NCI-H2081 treated with DMSO at 0.1 percent for 48 hours (cell line): ENCODE results near the gene DHRSX.
"Not testable (repeated sequence)": the region's sequence is repeated elsewhere in the genome, so short reads cannot be mapped to it uniquely, and the experiment has no call there.

Source experiments
- DNase-seq: peaks from one replicate; lab custom pipeline; 2025; lab: John Stamatoyannopoulos, UW

Gene DHRSX

DNA sequence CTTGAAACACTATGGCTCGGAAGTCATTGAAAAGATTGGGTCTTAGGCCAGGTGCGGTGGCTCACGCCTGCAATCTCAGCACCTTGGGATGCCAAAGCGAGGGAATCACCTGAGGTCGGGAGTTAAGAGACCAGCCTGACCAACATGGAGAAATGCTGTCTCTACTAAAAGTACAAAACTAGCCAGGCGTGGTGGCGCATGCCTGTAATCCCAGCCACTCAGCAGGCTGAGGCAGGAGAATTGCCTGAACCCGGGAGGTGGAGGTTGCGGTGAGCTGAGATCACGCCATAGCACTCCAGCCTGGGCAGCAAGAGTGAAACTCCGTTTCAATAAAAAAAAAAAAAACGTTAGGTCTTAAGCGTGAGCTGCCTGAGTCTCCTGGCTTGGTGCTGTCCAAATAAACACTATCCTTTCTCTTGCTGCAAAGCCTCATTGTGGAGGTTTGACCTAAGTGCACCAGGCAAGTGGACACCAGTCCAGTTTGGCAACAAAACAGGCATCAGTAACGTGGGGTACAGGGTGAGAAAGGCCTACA is 185.9 kb downstream of the DHRSX start:
- DNase-seq = no peak

DNA sequence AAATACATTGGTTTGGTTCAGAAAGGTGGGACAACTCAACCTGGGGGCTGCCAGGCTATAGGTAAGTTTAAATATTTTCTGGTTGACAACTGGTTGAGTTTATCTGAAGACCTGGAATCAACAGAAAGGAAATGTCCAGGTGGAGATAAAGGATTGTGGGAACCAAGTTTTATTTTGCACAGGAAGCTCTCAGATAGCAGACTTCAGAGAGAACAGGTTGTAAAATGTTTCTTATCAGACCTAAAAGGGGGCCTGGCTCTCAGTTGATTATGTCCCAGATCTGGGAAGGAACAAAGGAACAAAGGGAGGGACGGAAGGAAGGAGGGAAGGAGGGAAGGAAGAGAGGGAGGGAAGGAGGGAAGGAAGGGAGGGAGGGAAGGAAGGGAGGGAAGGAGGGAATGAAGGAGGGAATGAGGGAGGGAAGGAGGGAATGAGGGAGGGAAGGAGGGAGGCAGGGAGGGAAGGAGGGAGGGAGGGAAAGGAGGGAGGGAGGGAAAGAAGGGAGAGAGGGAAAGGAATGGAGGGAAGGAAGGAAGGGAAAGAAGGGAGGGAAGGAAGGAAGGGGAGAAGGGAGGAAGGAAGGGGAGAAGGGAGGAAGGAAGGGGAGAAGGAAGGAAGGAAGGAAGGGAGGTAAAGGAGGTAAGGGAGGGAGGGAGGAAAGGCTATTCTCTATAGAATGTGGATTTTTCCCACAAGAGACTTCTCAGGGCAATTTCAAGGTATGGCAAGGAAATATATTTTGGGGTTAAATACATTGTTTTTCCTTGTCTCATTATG is 186.7 kb downstream of the DHRSX start:
- DNase-seq = no peak

DNA sequence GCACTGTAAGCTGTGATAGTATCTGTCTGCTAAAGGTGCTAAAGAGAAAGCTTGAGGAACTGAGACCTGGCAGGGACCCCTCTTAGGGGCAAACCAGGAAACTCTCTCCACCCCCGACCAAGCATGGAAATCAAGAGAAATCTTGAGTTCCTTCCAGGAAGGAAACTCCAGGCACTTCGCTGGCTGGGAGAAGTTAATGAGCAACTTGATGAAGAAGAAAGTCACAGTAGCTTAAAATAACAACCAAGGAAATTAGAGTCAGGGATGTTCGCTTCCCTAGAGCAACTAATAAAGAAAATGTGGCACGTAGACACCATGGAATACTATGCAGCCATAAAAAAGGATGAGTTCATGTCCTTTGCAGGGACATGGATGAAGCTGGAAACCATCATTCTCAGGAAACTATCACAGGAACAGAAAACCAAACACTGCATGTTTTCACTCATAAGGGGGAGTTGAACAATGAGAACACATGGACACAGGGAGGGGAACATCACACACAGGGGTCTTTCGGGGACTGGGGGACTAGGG is 188.7 kb downstream of the DHRSX start:
- not testable (repeated sequence) for DNase-seq

GRCh38 chrX:2311501-2311900 is 189.3 kb downstream of the DHRSX start:
- DNase-seq = no peak

GRCh38 chrX:2301901-2302300 is 198.9 kb downstream of the DHRSX start:
- no peak for DNase-seq

GRCh38 chrX:2299871-2300270 is 200.9 kb downstream of the DHRSX start:
- DNase-seq = no peak

- DNase-seq = no peak
Measured at GRCh38 chrX:2286731-2287130, 214.0 kb downstream of the DHRSX start.

DNA sequence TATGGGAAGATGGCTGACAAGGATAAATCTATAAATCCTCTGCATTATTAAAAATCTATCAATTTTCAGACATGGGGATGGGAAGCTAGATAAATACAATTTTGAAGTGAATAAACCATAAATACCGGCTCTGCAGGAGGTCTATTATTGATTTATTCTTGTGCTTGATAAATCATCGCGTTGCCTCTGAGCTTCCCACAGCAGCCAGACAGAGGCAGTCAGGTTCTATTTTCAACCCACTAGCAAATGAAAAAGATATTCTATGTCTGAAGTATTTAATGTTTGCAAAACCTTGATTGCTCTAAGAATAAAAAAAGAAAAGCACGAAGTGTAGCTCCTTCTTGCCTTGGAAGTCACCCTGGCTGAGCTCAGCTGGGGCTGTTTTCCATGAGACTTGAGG is 216.2 kb downstream of the DHRSX start:
- no peak for DNase-seq

GRCh38 chrX:2284133-2284532 is 216.6 kb downstream of the DHRSX start:
- no peak for DNase-seq

DNA sequence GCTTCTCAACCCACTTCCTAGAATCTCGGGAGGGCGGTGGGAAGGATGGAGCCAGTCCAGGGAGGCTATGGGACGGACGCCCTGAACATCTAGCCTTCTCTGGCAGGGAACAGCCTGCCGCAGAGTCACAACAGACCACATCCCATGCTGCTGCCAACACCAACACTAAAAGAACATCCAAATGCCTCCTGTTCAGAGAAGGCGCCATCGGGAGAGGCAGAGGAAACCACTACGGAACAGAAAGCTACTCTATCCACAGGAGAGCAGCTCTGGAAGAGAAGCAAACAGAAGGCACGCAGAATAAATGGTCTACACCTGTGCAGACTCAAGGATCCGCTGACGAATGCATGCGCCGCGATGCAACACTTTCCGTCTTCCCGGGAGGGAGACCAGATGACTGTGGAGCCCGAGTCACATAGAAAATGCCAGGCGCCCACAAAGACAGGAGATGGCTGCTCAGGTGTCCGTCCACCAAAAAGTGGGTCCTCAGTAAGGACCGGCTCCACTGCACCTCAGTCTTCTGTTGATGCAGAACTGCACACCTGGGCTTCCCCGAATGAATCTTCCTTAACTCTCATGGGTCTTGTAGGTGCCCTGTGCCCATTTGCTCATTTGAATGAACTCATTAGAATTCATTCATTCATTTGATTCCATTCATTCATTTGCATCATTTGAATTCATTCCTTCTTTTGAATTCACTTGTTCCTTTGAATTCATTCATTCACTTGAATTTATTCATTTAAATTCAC is 217.5 kb downstream of the DHRSX start:
- no peak for DNase-seq

DNA sequence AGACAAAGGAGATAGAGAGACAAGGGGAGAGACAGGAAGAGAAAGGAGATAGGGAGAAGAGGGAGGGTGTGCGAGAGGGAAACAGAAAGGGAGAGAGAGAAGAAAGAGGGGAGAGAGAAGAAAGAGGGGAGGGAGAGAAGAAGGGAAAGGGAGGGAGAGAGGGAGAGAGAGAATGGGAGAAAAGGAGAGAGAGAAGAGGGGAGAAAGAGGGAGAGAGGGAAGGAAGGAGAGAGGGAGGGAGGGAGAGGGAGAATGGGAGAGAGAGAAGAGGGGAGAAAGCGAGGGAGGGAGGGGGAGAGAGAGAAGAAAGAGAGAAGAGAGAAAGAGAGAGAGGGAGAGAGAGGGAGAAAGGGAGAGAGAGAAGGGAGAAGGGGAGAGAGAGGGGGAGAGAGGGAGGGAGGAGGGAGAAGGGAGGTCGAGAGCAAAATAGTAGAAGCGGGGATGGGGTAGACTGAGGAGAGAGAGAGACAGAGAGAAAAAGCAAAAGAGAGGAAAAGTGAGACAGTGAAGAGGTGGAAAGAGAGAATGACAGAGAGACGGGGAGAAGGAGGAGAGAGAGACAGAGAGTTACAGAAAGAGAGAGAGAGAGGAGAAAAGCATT is 218.2 kb downstream of the DHRSX start:
- DNase-seq = no peak

- DNase-seq = no peak
Measured at GRCh38 chrX:2272337-2272736, 228.4 kb downstream of the DHRSX start.

DNA sequence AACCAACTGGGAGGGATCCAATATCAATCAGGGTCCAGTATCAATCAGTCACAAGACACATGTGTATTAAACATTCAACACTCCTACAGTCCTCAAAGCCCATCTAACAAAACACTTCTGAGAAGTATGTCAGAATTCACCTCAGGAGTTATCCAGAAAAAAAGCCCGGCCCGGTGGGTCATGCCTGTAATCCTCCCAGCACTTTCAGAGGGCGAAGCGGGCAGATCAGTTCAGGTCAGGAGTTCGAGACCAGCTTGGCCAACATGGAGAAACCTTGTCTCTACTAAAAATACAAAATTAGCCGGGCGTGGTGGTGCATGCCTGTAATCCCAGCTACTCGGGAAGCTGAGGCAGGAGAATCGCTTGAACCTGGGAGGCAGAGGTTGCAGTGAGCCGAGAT is 229.2 kb downstream of the DHRSX start:
- DNase-seq = not testable (repeated sequence)

DNA sequence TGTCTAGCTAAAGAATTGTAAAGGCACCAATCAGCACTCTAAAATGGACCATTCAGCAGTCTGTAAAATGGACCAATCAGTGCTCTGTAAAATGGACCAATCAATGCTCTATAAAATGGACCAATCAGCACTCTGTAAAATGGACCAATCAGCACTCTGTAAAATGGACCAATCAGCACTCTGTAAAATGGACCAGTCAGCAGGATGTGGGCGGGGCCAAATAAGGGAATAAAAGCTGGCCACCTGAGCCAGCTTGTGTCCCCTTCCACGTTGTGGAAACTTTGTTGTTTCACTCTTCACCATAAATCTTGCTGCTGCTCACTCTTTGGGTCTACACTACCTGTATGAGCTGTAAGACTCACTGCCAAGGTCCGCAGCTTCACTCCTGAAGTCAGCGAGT is 230.0 kb downstream of the DHRSX start:
- not testable (repeated sequence) for DNase-seq

DNA sequence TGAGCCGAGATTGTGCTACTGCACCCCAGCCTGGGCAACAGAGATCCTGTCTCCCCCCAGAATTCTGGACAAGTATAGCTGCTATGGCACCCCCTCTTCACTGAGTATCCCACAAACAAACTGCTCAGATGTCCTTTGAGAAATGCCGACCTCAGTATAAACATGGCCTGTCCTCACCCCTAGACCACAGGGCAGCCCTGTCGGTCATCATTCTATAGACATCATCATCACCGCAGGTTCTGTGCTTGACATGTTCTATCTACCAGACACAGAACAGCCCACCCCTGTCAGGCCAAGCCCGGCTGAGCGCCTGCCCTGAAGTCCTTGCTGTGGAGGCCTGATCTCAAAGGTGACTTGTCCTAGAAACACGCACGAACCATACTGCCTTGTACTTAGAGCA is 232.9 kb downstream of the DHRSX start:
- DNase-seq = no peak

- DNase-seq = no peak
Measured at GRCh38 chrX:2266445-2267349, 234.1 kb downstream of the DHRSX start.

DNA sequence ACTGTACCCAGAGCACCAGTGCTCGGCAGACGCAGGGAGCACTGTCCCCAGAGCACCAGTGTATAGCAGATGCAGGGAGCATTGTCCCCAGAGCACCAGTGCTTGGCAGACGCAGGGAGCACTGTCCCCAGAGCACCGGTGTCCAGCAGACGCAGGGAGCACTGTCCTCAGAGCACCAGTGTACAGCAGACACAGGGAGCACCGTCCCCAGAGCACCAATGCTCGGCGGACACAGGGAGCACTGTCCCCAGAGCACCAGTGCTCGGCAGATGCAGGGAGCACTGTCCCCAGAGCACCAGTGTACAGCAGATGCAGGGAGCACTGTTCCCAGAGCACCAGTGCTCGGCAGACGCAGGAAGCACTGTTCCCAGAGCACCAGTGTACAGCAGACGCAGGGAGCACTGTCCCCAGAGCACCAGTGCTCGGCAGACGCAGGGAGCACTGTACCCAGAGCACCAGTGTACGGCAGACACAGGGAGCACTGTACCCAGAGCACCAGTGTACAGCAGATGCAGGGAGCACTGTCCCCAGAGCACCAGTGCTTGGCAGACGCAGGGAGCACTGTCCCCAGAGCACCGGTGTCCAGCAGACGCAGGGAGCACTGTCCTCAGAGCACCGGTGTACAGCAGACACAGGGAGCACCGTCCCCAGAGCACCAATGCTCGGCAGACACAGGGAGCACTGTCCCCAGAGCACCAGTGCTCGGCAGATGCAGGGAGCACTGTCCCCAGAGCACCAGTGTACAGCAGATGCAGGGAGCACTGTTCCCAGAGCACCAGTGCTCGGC is 234.9 kb downstream of the DHRSX start:
- DNase-seq = not testable (repeated sequence)

GRCh38 chrX:2264179-2265030 is 236.4 kb downstream of the DHRSX start:
- no peak for DNase-seq

- DNase-seq = no peak
Measured at GRCh38 chrX:2263203-2263602, 237.6 kb downstream of the DHRSX start.

GRCh38 chrX:2262668-2263055 is 238.1 kb downstream of the DHRSX start:
- DNase-seq = no peak
